H9 (cell line): ENCODE measurements around the gene C2orf92. TPM values are rescaled to one million over a fixed set of nuclear protein-coding genes. Genes with fewer than 3 reads are reported as not detected.

Source experiments
- DNase-seq: peaks from one replicate; pipeline ENCODE4 v3.0.0-alpha.2; 2017
- H2AFZ ChIP-seq: one replicate; pipeline ENCODE4 v1.6.1; 2013; ENCODE audit warnings: mild to moderate bottlenecking, low read length, control low read depth, moderate library complexity
- H2AK5ac ChIP-seq: 2 replicates; pipeline ENCODE4 v1.6.1; 2013; ENCODE audit warnings: low read length, control low read depth, mixed read lengths; ENCODE audit not compliant: insufficient read length
- H2BK120ac ChIP-seq: one replicate; pipeline ENCODE4 v1.6.1; 2013; ENCODE audit warnings: low read depth, mild to moderate bottlenecking, low read length, control low read depth, inconsistent platforms; ENCODE audit not compliant: poor library complexity, severe bottlenecking
- H2BK12ac ChIP-seq: 2 replicates; pipeline ENCODE4 v1.6.1; 2013; ENCODE audit warnings: low read length, control low read depth, mixed read lengths, low read depth; ENCODE audit not compliant: insufficient read length
- H2BK15ac ChIP-seq: 2 replicates; pipeline ENCODE4 v1.6.1; 2013; ENCODE audit warnings: low read depth, low read length, control low read depth
- H2BK20ac ChIP-seq: one replicate; pipeline ENCODE4 v1.6.1; 2013; ENCODE audit warnings: low read depth, mild to moderate bottlenecking, low read length, control low read depth, inconsistent platforms; ENCODE audit not compliant: poor library complexity, severe bottlenecking
- H2BK5ac ChIP-seq: 2 replicates; pipeline ENCODE4 v1.6.1; 2013; ENCODE audit warnings: low read length, control low read depth, mixed read lengths; ENCODE audit not compliant: insufficient read length
- H3K14ac ChIP-seq: 2 replicates; pipeline ENCODE4 v1.6.1; 2013; ENCODE audit warnings: low read length, control low read depth; ENCODE audit not compliant: insufficient read depth
- H3K18ac ChIP-seq: 2 replicates; pipeline ENCODE4 v1.6.1; 2013; ENCODE audit warnings: low read depth, mild to moderate bottlenecking, mixed read lengths, low read length, control low read depth; ENCODE audit not compliant: insufficient read length
- H3K23ac ChIP-seq: 2 replicates; pipeline ENCODE4 v1.6.1; 2013; ENCODE audit warnings: low read length, control low read depth, mixed read lengths, low read depth; ENCODE audit not compliant: insufficient read length
- H3K23me2 ChIP-seq: 2 replicates; pipeline ENCODE4 v1.6.1; 2013; ENCODE audit warnings: low read depth, mild to moderate bottlenecking, mixed read lengths, low read length, control low read depth; ENCODE audit not compliant: insufficient read length, poor library complexity, severe bottlenecking
- H3K27ac ChIP-seq: 2 replicates; pipeline ENCODE4 v1.5.1; 2013; ENCODE audit warnings: low read length, control low read depth, mixed read lengths, low read depth; ENCODE audit not compliant: insufficient read length
- H3K27me3 ChIP-seq: 2 replicates; pipeline ENCODE4 v1.6.1; 2013; ENCODE audit warnings: low read length, control low read depth, inconsistent platforms; ENCODE audit not compliant: insufficient read depth
- H3K4ac ChIP-seq: 2 replicates; pipeline ENCODE4 v1.6.1; 2013; ENCODE audit warnings: low read depth, mild to moderate bottlenecking, control low read depth, inconsistent platforms, low read length, moderate library complexity
- H3K4me1 ChIP-seq: 2 replicates; pipeline ENCODE4 v1.6.1; 2013; ENCODE audit warnings: low read length, control low read depth, inconsistent platforms; ENCODE audit not compliant: insufficient read depth
- H3K4me2 ChIP-seq: 2 replicates; pipeline ENCODE4 v1.6.1; 2013; ENCODE audit warnings: low read length, control low read depth, mixed read lengths; ENCODE audit not compliant: insufficient read length, insufficient read depth
- H3K56ac ChIP-seq: 2 replicates; pipeline ENCODE4 v1.6.1; 2013; ENCODE audit warnings: low read depth, mild to moderate bottlenecking, mixed read lengths, low read length, control low read depth; ENCODE audit not compliant: insufficient read length
- H3K79me1 ChIP-seq: 2 replicates; pipeline ENCODE4 v1.6.1; 2013; ENCODE audit warnings: low read depth, mild to moderate bottlenecking, moderate library complexity, low read length, control low read depth, inconsistent platforms; ENCODE audit not compliant: insufficient read depth, poor library complexity, severe bottlenecking
- H3K79me2 ChIP-seq: 2 replicates; pipeline ENCODE4 v1.6.1; 2013; ENCODE audit warnings: low read length, control low read depth, inconsistent platforms; ENCODE audit not compliant: insufficient read depth
- H3K9ac ChIP-seq: 2 replicates; pipeline ENCODE4 v1.6.1; 2013; ENCODE audit warnings: low read length, control low read depth, mixed read lengths; ENCODE audit not compliant: insufficient read length; ENCODE audit errors: extremely low read depth
- H3K9me3 ChIP-seq: one replicate; pipeline ENCODE4 v1.6.1; 2013; ENCODE audit warnings: low read depth, low read length, inconsistent platforms; ENCODE audit not compliant: control insufficient read depth
- H3T11ph ChIP-seq: one replicate; pipeline ENCODE4 v1.6.1; 2013; ENCODE audit warnings: mild to moderate bottlenecking, low read length, control low read depth, inconsistent platforms
- H4K20me1 ChIP-seq: one replicate; pipeline ENCODE4 v1.6.1; 2013; ENCODE audit not compliant: control insufficient read depth, insufficient read length, insufficient read depth
- H4K5ac ChIP-seq: 2 replicates; pipeline ENCODE4 v1.6.1; 2013; ENCODE audit warnings: low read depth, mild to moderate bottlenecking, mixed read lengths, low read length, control low read depth; ENCODE audit not compliant: insufficient read length
- H4K8ac ChIP-seq: replicated peaks from 2 replicates; pipeline ENCODE4 v1.6.1; 2013; ENCODE audit warnings: low read length, control low read depth, mixed read lengths, low read depth; ENCODE audit not compliant: insufficient read length
- H4K91ac ChIP-seq: 2 replicates; pipeline ENCODE4 v1.6.1; 2013; ENCODE audit warnings: low read depth, mild to moderate bottlenecking, moderate library complexity, mixed read lengths, low read length, control low read depth; ENCODE audit not compliant: insufficient read length
- H3K27ac Mint-ChIP-seq, 3 experiments: 2 replicates in 2 of 3; 3 replicates in 1 of 3; pipeline ENCODE4 v1.8.0; 2020 to 2021; ENCODE audit warnings: mixed read lengths in 3 of 3, mild to moderate bottlenecking in 1 of 3, moderate library complexity in 1 of 3
- H3K27me3 Mint-ChIP-seq: 2 replicates; pipeline ENCODE4 v1.8.0; 2021; ENCODE audit warnings: low read depth, mild to moderate bottlenecking, moderate library complexity, mixed read lengths
- H3K36me3 Mint-ChIP-seq, 3 experiments: 2 replicates in 2 of 3; 3 replicates in 1 of 3; pipeline ENCODE4 v1.8.0; 2020 to 2021; ENCODE audit warnings: low read depth in 3 of 3, mixed read lengths in 3 of 3; ENCODE audit not compliant: insufficient read depth in 1 of 3
- H3K4me1 Mint-ChIP-seq, 2 experiments: 2 replicates each; pipeline ENCODE4 v1.8.0; 2020; ENCODE audit warnings: mixed read lengths in 2 of 2
- H3K4me3 Mint-ChIP-seq, 2 experiments: 2 replicates in 1 of 2; 3 replicates in 1 of 2; pipeline ENCODE4 v1.8.0; 2020 to 2021; ENCODE audit warnings: mild to moderate bottlenecking in 2 of 2, mixed read lengths in 2 of 2, moderate library complexity in 1 of 2
- H3K9me3 Mint-ChIP-seq, 2 experiments: 2 replicates in 1 of 2; 3 replicates in 1 of 2; pipeline ENCODE4 v1.8.0; 2020; ENCODE audit warnings: mild to moderate bottlenecking in 2 of 2, mixed read lengths in 2 of 2, moderate library complexity in 1 of 2
- CTCF ChIP-seq: fragments of 200-600 bp; sonication (generic); conservative IDR thresholded peaks from 3 replicates; pipeline ENCODE4 v1.8.0; 2021; ENCODE audit warnings: antibody characterized with exemption, mild to moderate bottlenecking
- WGBS: extraction: QIAGEN DNeasy Blood & Tissue Kit; methylation state at CpG from one replicate; pipeline ENCODE4 v1.1.7; 2013; ENCODE audit warnings: missing lambda C conversion rate, low lambda C conversion rate, mixed read lengths; ENCODE audit not compliant: insufficient read length; ENCODE audit errors: extremely low coverage; 5-methylcytosine and 5-hydroxymethylcytosine counted together
- total RNA-seq: library from RNA; stranded (reverse); gene quantifications from 2 replicates; pipeline ENCODE4 v1.2.1, GENCODE V29; 2021

C2orf92 gene
- total RNA-seq, 1 experiment from 2014 or later: 7.3 TPM

- Histone ChIP-seq H3K27ac (no peak overlapping the region), H2BK12ac (no peak overlapping the region), H3K23me2 (no peaks in the 10 kb centered on the region), H3K4me2 (no peak overlapping the region), H3K79me1 (no peaks in the 10 kb centered on the region), H2AFZ (no peak overlapping the region), H2AK5ac (no peak overlapping the region), H3K23ac (no peak overlapping the region), H4K91ac (no peak overlapping the region), H3K4ac (no peak overlapping the region), H3K9me3 (no peaks in the 10 kb centered on the region), H3K56ac (no peak overlapping the region), H3K27me3 (no peaks in the 10 kb centered on the region), H3K79me2 (no peaks in the 10 kb centered on the region), H2BK5ac (no peak overlapping the region), H3K4me1 (no peaks in the 10 kb centered on the region), H3T11ph (no peak overlapping the region), H2BK15ac (no peak overlapping the region), H3K9ac (no peak overlapping the region), H3K18ac (no peak overlapping the region), H4K20me1 (no peaks in the 10 kb centered on the region), H2BK120ac (no peak overlapping the region), H3K14ac (no peak overlapping the region), H4K8ac (no peak overlapping the region), H2BK20ac (no peak overlapping the region), H4K5ac (no peak overlapping the region)
- Mint-ChIP-seq H3K4me3 (no peak overlapping the region), H3K36me3 (peaks cover 0 to 2% (median 2%) of the 10 kb centered on the region in 3 experiments; a peak in 4 of 7 replicates), H3K9me3 (no peaks in the 10 kb centered on the region; a peak in 2 of 5 replicates), H3K4me1 (peaks cover 16 to 17% of the 10 kb centered on the region in 2 experiments), H3K27ac (no peak overlapping the region), H3K27me3 (peaks cover 16% of the 10 kb centered on the region)
- DNase-seq: no peak
- no peak for TF ChIP-seq CTCF
- WGBS: no CpG with 5 or more reads among the region's 5 CpGs
These were observed 70.4 kb downstream of the C2orf92 start for GRCh38 chr2:97739893-97740245.
